GM13977 (cell line): ENCODE data around the gene HDAC9.

ENCODE experiments used
- DNase-seq: peaks from one replicate; pipeline ENCODE4 v3.0.0; 2012; ENCODE audit warnings: low spot score
- in situ Hi-C: fragments of 300-500 bp; cut with MboI; formaldehyde crosslinking; loops from one replicate; pipeline ENCODE4 v1.12.0; 2022; ENCODE audit warnings: low sequenced_read_pairs, low pct_unique_long_range_greater_than_20kb, mixed read lengths, inconsistent platforms; ENCODE audit not compliant: unreplicated experiment
- TF ChIP-seq, protein P1 (sequence below): IDR thresholded peaks from 2 replicates; pipeline ENCODE4 v1.5.1; 2012; ENCODE audit warnings: mild to moderate bottlenecking, control low read depth; ENCODE audit not compliant: insufficient read depth; ENCODE audit errors: extremely low read depth, missing control alignments

HDAC9 gene

DNA sequence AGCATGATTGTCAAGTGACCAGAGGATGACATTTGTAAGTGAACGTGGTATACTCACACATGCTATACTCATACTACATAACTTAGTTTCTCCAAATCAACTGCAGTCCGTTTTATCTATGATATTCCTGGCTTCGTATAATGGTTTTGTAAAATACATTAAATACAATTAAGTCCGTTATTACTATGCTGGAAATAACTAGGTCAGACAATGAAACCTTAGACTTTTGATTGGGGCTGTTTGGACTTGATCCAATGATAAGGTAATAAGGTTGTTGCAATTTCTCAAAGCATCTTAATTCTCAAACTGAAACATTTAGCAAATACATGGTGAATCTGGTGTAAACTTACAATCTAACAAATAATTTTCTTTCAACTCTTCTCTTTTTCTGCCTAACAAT lies 504.9 kb downstream of the HDAC9 start:
- TF ChIP-seq, protein P1, sequence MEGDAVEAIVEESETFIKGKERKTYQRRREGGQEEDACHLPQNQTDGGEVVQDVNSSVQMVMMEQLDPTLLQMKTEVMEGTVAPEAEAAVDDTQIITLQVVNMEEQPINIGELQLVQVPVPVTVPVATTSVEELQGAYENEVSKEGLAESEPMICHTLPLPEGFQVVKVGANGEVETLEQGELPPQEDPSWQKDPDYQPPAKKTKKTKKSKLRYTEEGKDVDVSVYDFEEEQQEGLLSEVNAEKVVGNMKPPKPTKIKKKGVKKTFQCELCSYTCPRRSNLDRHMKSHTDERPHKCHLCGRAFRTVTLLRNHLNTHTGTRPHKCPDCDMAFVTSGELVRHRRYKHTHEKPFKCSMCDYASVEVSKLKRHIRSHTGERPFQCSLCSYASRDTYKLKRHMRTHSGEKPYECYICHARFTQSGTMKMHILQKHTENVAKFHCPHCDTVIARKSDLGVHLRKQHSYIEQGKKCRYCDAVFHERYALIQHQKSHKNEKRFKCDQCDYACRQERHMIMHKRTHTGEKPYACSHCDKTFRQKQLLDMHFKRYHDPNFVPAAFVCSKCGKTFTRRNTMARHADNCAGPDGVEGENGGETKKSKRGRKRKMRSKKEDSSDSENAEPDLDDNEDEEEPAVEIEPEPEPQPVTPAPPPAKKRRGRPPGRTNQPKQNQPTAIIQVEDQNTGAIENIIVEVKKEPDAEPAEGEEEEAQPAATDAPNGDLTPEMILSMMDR: no peak
- in situ Hi-C loops: no loop called here
- DNase-seq: no peak

DNA sequence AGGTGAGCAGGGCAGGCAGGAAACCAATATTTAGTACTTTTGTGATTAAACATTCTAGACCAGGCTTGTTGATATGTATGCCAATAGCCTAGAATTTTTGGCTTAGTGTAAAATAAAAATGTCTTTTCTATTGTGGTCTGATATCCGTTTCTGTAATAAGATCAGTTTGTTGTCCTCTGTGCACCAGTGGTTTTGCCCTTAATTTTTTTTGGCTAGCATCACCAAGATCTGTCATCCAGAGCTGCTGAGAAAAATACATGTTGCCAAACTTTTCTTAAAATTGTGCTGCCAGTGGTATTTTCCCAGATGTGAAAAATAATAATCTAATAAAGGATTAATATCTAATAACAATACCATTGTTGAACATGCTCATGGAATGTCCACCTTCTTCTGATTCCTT lies 506.3 kb downstream of the HDAC9 start:
- DNase-seq: no peak
- in situ Hi-C loops: no loop called here
- TF ChIP-seq, protein P1: no peak

DNA sequence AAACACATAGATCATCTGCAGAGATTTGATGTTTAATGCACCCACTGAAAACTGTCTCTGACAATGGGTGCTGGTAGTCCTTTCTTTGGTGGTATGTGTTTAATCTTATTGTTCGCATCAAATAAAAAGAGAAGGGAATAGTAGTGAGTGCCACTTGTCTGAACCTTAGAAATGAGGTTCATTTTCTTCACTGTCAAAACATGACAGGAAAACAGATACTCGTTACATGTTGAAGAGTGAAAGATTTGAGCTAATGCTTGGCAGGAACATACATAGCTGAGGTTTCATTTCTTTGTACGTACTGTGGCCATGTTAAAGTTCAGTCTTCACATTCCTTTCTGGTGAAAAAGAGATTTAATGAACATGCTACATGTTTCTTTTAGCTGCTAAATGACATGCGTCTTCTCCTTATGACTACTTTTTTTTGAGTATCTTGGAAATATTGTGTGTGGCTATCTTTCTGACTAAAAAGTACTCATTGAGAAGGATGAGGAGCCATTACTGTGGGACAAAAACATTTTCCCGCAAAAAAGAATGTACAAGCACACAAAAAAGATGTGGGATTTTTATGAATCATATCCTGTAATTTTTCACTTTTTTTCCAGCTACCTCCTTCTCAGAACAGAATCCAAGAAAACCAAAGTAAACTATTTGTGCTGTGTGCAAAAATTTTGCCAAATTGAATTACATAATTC lies 513.8 kb downstream of the HDAC9 start:
- DNase-seq: no peak
- TF ChIP-seq, protein P1: no peak
- in situ Hi-C loops: no loop called here

DNA sequence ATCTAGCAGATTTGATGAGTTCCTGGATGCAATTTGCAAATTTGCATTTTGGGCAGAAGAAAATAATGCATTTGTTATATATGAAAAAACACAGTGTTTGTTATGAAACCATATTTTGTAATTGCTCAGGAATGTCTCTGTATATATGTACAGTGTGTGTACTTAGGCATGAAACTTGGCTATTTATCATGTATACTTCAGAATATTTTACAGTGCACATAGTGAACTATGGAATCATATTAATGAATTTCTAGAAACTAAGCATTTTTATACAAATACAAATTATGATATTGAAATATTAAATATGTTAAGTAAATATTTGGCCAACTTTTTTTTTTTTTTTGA lies 514.4 kb downstream of the HDAC9 start:
- no peak for DNase-seq
- in situ Hi-C loops: no loop called here
- TF ChIP-seq, protein P1: no peak

DNA sequence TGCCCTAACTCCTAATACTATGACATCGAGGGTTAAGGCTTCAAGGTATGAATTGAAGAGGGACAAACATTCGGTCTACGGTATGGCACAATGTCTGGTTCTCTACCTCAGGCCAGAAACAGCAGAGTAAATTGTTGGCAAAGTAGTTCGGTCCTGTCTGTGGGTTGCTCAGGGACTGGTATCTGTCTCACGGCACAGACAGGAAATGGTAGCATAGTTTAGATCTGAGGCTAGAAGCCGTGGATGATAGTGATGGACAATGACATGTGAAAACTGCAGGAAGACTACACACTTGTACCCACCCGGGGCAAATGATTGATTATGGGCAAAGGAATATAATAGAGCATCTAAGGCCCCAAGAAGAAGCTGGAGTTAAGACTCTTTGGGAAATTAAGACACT lies 515.7 kb downstream of the HDAC9 start:
- in situ Hi-C loops: no loop called here
- TF ChIP-seq, protein P1: no peak
- no peak for DNase-seq

DNA sequence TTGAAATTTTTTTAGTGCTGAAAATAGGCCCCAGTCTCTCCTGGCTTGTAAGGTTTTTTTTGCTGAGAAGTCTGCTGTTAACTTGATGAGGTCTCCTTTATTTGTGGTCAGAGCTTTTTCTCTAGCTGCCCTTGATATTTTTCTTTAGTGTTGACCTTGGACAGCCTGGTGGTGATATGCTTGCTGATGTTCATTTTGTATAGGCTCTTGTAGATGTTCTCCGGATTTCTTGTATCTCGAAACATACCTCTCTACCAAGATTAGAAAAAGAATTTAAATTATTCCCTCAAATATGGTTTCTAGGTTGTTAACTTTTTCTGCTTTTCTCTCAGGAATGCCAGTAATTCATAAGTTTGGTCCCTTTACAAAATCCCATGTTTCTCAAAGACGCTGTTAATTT lies 519.5 kb downstream of the HDAC9 start:
- no peak for DNase-seq
- TF ChIP-seq, protein P1: no peak
- in situ Hi-C loops: no loop called here
